Activated CD8-positive, alpha-beta memory T cell treated with anti-CD3 and anti-CD28 coated beads, Interleukin-2, amount 50 U/mL, for 1 hour (primary cell): ENCODE results near the gene CFAP20DC.
"Not testable (repeated sequence)": the region's sequence is repeated elsewhere in the genome, so short reads cannot be mapped to it uniquely, and the experiment has no call there.

Experiments used
- DNase-seq: peaks from one replicate; pipeline ENCODE4 v3.0.0-alpha.2; 2020; ENCODE audit errors: extremely low read depth

The CFAP20DC gene

DNA sequence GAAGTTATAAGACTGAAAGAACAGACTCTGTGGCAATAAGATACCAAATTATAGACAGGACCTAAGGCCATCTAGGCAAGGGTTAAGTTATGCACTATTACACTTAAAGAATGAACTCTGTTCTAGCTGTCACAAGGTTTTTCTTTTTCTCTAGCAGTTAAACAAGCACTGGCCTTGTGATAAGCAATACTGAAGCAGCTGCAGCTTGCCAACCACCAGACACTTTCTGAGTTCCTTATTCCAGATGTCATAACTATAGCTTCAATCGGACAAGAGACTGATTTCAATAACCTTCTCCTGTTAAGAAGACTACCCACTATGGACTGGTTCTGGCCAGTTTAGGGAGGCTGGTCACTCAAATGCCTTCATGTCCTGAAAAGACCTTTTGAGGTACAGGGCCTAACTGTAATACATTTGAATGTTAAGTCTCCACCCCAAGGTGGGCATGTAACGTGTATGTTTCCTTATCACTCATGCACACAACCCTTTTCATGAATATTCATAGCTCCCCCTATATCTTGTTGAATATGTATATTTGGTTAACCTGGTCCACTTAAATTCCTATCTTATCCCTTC, 85.8 kb downstream of the CFAP20DC start:
- DNase-seq: no peak

GRCh38 chr3:58962816-58963215, 87.0 kb downstream of the CFAP20DC start:
- DNase-seq: no peak

DNA sequence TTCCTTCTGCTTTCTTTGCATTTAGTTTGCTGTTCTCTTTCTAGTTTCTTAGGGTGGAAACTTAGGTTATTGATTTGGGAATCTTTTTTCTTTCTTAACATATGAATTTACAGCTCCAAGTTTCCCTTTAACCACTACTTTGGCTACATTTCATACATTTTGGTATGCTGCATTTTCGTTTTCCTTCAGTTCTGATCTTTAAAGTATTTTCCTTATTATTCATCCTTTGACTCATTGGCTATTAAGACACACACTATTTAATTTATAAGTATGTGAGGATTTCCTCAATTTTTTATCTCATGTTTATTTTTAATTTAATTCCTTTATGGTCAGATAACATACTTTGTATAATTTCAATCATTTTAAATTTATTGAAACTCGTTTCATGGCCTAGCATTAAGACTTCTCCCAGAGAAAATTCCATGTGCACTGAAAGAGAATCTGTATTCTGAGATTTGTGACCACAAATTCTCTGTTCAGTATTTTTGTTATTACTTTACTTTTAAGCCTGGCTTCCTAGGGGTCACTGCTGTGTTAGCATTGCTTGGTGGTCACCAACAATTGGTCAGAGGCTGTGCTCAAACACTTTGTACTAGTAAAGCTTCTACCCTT, 87.7 kb downstream of the CFAP20DC start:
- DNase-seq: no peak

DNA sequence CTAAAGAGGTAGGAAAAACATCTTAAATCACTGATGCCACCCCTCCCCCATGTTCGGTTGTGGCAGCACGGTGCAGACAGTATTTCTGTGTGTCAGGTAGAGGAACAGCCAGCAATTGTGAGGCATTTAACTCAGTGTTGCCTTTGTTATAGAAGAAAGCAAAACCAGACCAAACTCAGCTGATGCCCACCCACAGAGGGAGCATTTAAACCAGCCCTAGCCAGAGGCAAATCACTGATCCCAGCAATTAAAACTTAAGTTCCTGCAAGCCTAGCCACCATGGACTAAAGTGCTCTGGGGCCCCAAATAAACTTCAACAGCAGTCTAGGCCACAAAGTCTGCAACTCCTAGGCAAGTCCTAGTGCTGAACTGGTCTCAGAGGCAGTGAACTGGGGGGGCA, 94.5 kb downstream of the CFAP20DC start:
- DNase-seq: no peak

DNA sequence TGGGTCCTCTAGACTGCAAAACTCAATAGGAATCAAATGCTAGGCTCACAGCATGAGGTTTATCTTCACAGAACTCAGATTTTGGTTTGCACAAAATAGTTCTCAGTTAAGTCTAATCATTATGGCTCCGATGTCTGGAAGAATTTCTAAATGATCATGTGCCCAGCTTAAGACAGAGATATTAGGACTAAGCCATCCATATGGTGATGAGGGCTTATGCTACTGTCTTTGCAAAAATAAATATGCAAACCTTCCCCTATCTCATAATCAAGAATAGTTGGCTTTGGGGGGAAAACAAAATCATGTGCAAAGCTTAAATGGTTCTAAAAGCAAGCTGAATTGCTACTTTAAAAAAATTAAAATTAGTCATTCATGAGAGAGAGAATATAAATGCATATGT, 96.5 kb downstream of the CFAP20DC start:
- no peak for DNase-seq

DNA sequence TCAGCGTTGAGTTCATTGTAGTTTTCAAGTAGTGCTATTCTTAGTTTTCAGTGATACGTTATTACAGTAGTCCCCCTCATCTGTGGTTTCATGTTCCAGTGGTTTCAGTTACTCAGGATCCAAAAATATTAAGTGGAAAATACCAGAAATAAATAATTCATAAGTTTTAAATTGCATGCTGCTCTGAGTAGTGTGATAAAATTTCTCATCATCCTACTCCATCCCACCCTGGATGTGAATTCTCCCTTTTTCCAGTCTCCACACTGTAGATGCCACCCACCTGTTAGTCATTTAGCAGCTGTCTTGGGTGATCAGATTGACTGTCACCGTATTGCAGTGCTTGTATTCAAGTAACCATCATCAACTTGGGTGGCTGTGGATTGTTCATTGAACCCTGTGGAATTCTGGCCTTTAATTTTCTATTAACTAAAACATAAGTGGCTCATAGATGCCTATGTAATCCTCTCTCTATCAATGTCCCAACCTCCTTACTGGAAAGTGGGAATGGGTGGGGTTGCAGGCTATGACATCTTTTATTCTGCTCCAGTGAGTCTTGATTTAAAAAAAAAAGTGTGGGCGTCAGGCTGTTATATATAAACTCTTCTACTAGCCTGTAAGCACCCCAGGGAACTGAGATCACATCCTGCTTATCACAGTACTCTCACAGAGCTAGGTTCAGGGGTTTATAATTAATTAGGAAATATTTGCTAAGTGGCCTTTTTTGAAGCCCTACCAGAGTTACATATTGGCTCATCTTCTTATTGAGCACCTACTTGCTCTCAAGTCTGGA, 97.5 kb downstream of the CFAP20DC start:
- no peak for DNase-seq

DNA sequence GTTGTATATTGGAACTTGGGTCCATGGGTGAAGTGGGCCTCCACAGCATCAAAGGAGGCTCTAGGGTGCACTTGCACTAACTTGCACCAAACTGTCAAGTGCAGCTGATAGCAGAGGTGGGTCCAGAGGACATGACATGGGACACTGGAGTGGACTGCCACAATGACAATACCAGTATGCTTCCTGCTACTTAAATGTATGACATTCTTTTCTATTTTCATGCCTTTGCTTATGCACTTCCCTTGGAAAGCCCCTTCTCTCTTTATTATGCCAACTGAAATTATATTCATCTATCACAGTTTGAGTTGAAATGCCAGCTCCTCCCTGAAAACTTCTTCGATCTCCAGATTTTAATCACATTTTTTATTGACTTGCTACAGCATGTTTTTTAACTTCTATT, 101.8 kb downstream of the CFAP20DC start:
- no peak for DNase-seq

DNA sequence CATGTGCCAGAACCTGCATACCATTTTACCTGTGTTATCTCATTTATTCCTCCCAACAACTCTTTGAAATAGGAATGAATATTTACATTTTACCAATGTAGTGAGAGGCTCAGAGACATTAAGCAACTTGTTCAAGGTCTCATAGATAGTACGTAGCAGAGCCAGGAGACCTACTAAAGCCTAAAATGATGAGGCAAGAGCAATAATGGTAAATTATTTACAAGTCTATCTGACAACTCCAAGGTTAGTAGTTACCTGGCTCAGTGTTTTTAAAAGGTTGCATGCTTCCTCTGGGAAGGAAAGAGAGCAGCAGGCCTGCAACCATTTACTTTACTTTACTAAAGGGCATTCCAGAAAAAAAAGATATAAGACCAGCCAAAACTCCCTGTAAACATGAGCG, 103.0 kb downstream of the CFAP20DC start:
- DNase-seq: no peak

DNA sequence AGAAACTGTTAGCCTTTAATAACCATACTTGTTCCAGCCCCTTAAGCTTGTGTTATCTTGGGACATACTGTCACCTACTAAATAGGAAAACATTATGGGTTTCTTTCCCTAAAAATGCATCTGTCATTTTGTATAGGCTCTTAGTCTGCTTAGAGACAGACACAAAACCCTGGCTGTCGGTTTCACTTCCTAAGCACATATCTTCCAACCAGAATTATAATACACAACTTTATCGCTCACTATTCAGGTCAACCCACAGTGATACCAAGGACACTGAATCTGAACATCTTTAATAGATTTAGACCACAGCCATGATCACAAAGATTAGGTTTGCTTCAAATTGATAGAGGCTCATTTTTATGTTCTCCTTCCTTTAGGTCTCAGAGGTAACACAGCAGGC, 111.8 kb downstream of the CFAP20DC start:
- no peak for DNase-seq

DNA sequence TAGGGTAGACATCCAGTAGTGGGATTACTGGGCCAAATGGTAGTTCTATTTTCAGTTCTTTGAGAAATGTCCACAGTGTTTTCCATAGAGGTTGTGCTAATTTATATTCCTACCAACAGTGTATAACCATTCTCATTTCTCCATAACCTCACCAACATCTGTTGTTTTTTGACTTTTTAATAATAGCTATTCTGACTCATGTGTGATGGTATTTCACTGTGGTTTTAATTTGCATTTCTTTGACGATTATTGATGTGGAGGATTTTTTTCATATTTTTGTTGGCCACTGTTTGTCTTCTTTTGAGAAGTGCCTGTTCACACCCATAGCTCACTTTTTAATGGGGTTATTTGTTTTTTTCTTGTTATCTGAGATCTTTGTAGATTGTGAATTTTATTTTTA, 125.2 kb downstream of the CFAP20DC start:
- DNase-seq: no peak

GRCh38 chr3:58900386-58900785, 149.4 kb downstream of the CFAP20DC start:
- no peak for DNase-seq

DNA sequence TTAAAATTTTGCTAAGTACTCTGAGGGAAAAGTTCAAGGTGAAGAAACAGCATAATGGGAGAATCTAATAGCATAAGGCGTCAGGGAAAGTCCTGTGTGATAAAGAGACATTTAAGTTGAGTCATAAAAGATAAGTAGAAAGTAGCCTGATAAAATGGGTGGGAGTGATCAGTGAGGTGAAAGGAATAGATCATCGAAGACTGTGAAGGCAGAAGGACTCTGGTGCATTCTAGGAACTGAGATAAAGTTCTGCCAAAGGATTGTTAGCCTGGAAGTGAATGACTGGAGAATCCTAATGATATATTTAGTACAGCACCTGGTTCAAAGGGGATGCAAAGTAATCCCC, 149.9 kb downstream of the CFAP20DC start:
- DNase-seq: no peak

GRCh38 chr3:58899159-58899952, 150.5 kb downstream of the CFAP20DC start:
- DNase-seq: no peak

GRCh38 chr3:58898513-58898912, 151.3 kb downstream of the CFAP20DC start:
- DNase-seq: no peak

GRCh38 chr3:58897646-58898045, 152.2 kb downstream of the CFAP20DC start:
- no peak for DNase-seq

- not testable (repeated sequence) for DNase-seq
These were observed 154.1 kb downstream of the CFAP20DC start for GRCh38 chr3:58895678-58896077.

- DNase-seq: not testable (repeated sequence)
These were observed 157.3 kb downstream of the CFAP20DC start for GRCh38 chr3:58892526-58892925.

DNA sequence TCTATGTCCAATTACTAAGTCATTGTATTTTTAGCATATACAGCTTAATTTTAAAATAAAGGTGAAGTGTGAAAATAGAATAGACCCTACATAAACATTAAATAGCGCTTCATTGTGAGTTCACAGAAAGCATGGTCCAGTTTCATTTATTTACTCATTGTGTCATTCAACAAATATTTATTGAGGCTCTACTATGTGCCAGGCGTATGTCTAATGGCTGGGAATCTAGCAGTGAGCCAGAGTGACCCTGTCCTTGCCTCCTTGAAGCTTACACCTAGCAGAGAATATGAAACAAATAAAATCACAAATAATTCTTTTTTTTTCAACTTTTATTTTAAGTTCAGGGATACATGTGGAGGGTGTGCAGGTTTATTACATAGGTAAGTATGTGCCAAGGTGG, 161.7 kb downstream of the CFAP20DC start:
- DNase-seq: no peak

- no peak for DNase-seq
These were observed 165.4 kb downstream of the CFAP20DC start for GRCh38 chr3:58884453-58884852.

- no peak for DNase-seq
These were observed 169.6 kb downstream of the CFAP20DC start for GRCh38 chr3:58880182-58880581.

DNA sequence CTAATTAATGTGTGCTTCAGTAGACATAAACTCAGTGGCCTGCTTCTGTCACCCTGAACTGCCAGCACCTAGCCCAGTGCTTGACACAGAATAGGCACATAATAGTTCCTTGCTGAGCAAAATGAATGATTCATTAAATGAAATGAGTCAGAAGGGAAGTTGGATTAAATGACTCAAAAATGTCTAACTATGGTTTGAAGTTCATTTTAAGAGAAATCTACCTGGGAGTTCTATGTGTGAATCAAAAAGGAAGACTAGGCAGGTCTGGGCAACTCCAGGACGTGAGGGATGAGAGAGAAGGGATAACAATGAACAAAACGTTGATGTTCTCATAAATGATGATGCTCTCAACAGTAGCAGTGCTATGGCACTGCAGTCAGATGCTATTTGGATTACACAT, 175.0 kb downstream of the CFAP20DC start:
- no peak for DNase-seq

DNA sequence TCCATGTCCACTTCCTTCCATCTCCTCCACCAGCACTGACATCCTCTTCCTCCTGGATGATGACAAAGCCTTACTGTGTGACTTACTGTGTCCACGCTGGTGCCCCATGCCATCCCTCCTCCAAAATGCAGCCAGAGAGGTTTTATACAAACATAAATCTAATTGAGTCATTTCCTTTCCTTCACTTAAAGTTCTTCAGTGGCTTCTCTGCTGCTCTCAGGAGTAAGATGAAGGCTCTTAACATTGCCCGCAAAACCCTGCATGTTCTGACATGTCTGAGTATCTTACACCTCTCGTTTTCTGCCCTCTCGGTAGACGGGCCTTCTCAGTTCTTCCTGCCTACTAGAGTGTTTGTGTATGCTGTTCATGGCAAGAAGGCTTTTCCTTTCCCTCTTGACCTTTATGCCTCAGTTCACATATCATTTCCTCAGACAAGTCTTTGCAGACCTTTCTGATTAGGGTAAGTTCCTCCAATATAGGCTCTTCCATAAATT, 175.5 kb downstream of the CFAP20DC start:
- DNase-seq: no peak
